HFFc6 (cell line): Measurements from ENCODE around the gene PTPN13. TPM values are rescaled to one million over a fixed set of nuclear protein-coding genes. Genes with fewer than 3 reads are reported as not detected.

Experiments used
- DNase-seq: peaks from one replicate; pipeline ENCODE4 v3.0.0-alpha.2; 2018
- H3K27ac Mint-ChIP-seq: 2 replicates; pipeline ENCODE4 v1.8.0; 2020; ENCODE audit warnings: mild to moderate bottlenecking, mixed read lengths
- H3K27me3 Mint-ChIP-seq: 2 replicates; pipeline ENCODE4 v1.8.0; 2021; ENCODE audit warnings: mild to moderate bottlenecking, moderate library complexity, mixed read lengths; ENCODE audit not compliant: insufficient read depth
- H3K36me3 Mint-ChIP-seq: 2 replicates; pipeline ENCODE4 v1.8.0; 2021; ENCODE audit warnings: low read depth, mixed read lengths
- H3K4me1 Mint-ChIP-seq: 2 replicates; pipeline ENCODE4 v1.8.0; 2020; ENCODE audit warnings: low read depth, mixed read lengths
- H3K4me3 Mint-ChIP-seq: 2 replicates; pipeline ENCODE4 v1.8.0; 2020; ENCODE audit warnings: mild to moderate bottlenecking, moderate library complexity, mixed read lengths
- H3K9me3 Mint-ChIP-seq: 2 replicates; pipeline ENCODE4 v1.8.0; 2020; ENCODE audit warnings: mild to moderate bottlenecking, mixed read lengths
- CTCF ChIP-seq: fragments of 200-600 bp; sonication (generic); IDR thresholded peaks from 2 replicates; pipeline ENCODE4 v1.5.0; 2021; ENCODE audit warnings: antibody characterized with exemption, mild to moderate bottlenecking
- total RNA-seq, 6 experiments: library from RNA; stranded (reverse); fragmentation: NEBNext Ultra II Directional; extraction: Animal tissue kit (Norgen Biotek cat#: 25700); gene quantifications; 2 replicates in 1 of 6; 3 replicates in 5 of 6; pipeline ENCODE4 v1.2.3, GENCODE V29; 2021

PTPN13 gene
- total RNA-seq, 6 experiments from 2014 or later = 48.2 to 65.7 (median 58.1) TPM

GRCh38 chr4:86821151-86821550 is 227.0 kb downstream of the PTPN13 start:
- DNase-seq = no peak
- no peak overlapping the region for H3K4me3 Mint-ChIP-seq
- no peaks in the 10 kb centered on the region for H3K9me3 Mint-ChIP-seq
- H3K36me3 Mint-ChIP-seq = peaks cover 29% of the 10 kb centered on the region
- peaks cover 53% of the 10 kb centered on the region for H3K4me1 Mint-ChIP-seq
- no peak for TF ChIP-seq CTCF
- H3K27ac Mint-ChIP-seq = no peak overlapping the region
- peaks cover 2% of the 10 kb centered on the region for H3K27me3 Mint-ChIP-seq

GRCh38 chr4:86822136-86822535 is 228.0 kb downstream of the PTPN13 start:
- no peaks in the 10 kb centered on the region; the same call in 1 of the 2 replicates for H3K27me3 Mint-ChIP-seq
- peak; percentile 43 for DNase-seq
- no peak for TF ChIP-seq CTCF
- peak overlapping the region; percentile 45; the same call in 1 of the 2 replicates for H3K27ac Mint-ChIP-seq
- no peaks in the 10 kb centered on the region for H3K9me3 Mint-ChIP-seq
- peaks cover 22% of the 10 kb centered on the region for H3K36me3 Mint-ChIP-seq
- peaks cover 43% of the 10 kb centered on the region for H3K4me1 Mint-ChIP-seq
- no peak overlapping the region for H3K4me3 Mint-ChIP-seq

- no peak for TF ChIP-seq CTCF
- Mint-ChIP-seq H3K4me1 (peaks cover 32% of the 10 kb centered on the region), H3K36me3 (peaks cover 10% of the 10 kb centered on the region), H3K27me3 (no peaks in the 10 kb centered on the region; the same call in 1 of the 2 replicates), H3K4me3 (0 out of 2 replicates have a peak overlapping the region, but pooled peaks have one; percentile 2), H3K9me3 (peaks cover 6% of the 10 kb centered on the region), H3K27ac (peak overlapping the region; percentile 61)
- DNase-seq = peak; percentile 41
Observed at GRCh38 chr4:86825511-86825910, 231.4 kb downstream of the PTPN13 start.

- peak; percentile 93 for DNase-seq
- H3K4me3 Mint-ChIP-seq = peak overlapping the region; percentile 78
- H3K36me3 Mint-ChIP-seq = peaks cover 10% of the 10 kb centered on the region
- peaks cover 61% of the 10 kb centered on the region for H3K4me1 Mint-ChIP-seq
- peaks cover 2% of the 10 kb centered on the region; the same call in 1 of the 2 replicates for H3K27me3 Mint-ChIP-seq
- TF ChIP-seq CTCF = no peak
- peak overlapping the region; percentile 99 for H3K27ac Mint-ChIP-seq
- H3K9me3 Mint-ChIP-seq = peaks cover 6% of the 10 kb centered on the region
Observed at GRCh38 chr4:86831262-86832130, 237.4 kb downstream of the PTPN13 start.

- peaks cover 4% of the 10 kb centered on the region for H3K9me3 Mint-ChIP-seq
- H3K4me1 Mint-ChIP-seq = peaks cover 72% of the 10 kb centered on the region
Observed at GRCh38 chr4:86833615-86834014, 239.5 kb downstream of the PTPN13 start.

More at GRCh38 chr4:86833615-86834014, 239.5 kb downstream of the PTPN13 start:
- Mint-ChIP-seq H3K27ac (no peak overlapping the region), H3K4me3 (no peak overlapping the region), H3K36me3 (peaks cover 11% of the 10 kb centered on the region), H3K27me3 (peaks cover 2% of the 10 kb centered on the region; the same call in 1 of the 2 replicates)
- no peak for TF ChIP-seq CTCF
- no peak for DNase-seq
